H1 (cell line): Measurements from ENCODE around the gene GAPDHS.

Source experiments
- CHD1 ChIP-seq: IDR thresholded peaks from 2 replicates; pipeline ENCODE4 v1.6.1; 2012; ENCODE audit warnings: low read depth, low read length, improper control_type of control experiment
- GABPA ChIP-seq: IDR thresholded peaks from 2 replicates; pipeline ENCODE4 v1.6.1; 2011; ENCODE audit warnings: mild to moderate bottlenecking, low read length, moderate library complexity, borderline replicate concordance; ENCODE audit not compliant: insufficient read depth
- SIX5 ChIP-seq: IDR thresholded peaks from 2 replicates; pipeline ENCODE4 v1.6.1; 2011; ENCODE audit warnings: mild to moderate bottlenecking, low read depth, low read length
- SRF ChIP-seq: IDR thresholded peaks from 2 replicates; pipeline ENCODE4 v1.6.1; 2011; ENCODE audit warnings: mild to moderate bottlenecking, low read depth, low read length, moderate library complexity
- TEAD4 ChIP-seq: IDR thresholded peaks from 2 replicates; pipeline ENCODE4 v1.6.1; 2012; ENCODE audit warnings: low read depth, low read length, inconsistent platforms, mixed read lengths
- TF ChIP-seq, protein P1 (sequence below): IDR thresholded peaks from 2 replicates; pipeline ENCODE4 v1.6.1; 2011; ENCODE audit warnings: low read depth, mild to moderate bottlenecking, low read length; ENCODE audit not compliant: insufficient read depth
- TF ChIP-seq, protein P2 (sequence below), 3 experiments: IDR thresholded peaks; 1 replicate in 2 of 3; 2 replicates in 1 of 3; pipeline versions ENCODE4 v1.5.1 to v1.6.1; 2011; ENCODE audit warnings: low read length in 3 of 3, mild to moderate bottlenecking in 3 of 3, inconsistent platforms in 2 of 3, low read depth in 1 of 3, moderate library complexity in 1 of 3; ENCODE audit not compliant: insufficient read depth in 1 of 3; ENCODE audit errors: control extremely low read depth in 1 of 3

DNA sequence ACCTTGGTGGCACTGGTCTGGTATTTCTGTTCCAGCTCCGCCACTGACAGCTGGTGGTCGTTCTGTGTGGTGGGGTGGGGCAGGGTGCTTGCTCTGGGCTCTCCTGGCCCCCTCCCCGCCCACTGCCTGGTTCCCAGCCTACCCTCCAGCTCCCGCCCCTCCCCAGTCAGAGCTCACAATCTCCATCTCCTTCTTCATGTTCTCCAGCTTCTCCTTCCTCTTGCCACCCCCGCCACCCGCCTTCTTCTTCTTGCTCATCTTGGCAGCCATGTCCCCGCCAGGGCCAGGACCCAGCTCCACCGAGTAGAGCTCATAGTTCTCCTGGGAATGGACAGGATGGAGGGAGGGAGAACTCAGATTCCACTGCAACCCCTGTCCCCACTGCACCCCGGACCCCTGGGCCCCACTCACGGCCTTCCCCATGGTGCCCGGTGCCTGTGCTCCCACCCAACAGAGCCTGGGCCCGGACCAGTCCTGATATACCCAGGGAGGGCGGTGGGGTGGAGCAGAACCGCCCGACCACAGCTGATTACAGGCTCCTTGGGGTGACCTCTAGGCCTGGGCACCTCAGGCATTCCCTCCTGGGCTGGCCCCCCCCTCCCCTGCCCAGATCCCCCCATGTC is 30.1 kb downstream of the GAPDHS start, which contains the start of gene ATP4A:
- TF ChIP-seq, protein P1, sequence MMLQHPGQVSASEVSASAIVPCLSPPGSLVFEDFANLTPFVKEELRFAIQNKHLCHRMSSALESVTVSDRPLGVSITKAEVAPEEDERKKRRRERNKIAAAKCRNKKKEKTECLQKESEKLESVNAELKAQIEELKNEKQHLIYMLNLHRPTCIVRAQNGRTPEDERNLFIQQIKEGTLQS = no peak
- TF ChIP-seq SIX5 (no peak), GABPA (no peak), TEAD4 (no peak), CHD1 (no peak), SRF (no peak)
- TF ChIP-seq, protein P2, sequence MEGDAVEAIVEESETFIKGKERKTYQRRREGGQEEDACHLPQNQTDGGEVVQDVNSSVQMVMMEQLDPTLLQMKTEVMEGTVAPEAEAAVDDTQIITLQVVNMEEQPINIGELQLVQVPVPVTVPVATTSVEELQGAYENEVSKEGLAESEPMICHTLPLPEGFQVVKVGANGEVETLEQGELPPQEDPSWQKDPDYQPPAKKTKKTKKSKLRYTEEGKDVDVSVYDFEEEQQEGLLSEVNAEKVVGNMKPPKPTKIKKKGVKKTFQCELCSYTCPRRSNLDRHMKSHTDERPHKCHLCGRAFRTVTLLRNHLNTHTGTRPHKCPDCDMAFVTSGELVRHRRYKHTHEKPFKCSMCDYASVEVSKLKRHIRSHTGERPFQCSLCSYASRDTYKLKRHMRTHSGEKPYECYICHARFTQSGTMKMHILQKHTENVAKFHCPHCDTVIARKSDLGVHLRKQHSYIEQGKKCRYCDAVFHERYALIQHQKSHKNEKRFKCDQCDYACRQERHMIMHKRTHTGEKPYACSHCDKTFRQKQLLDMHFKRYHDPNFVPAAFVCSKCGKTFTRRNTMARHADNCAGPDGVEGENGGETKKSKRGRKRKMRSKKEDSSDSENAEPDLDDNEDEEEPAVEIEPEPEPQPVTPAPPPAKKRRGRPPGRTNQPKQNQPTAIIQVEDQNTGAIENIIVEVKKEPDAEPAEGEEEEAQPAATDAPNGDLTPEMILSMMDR (IDR thresholded peaks at IDR 0.05; ENCODE audit: control extremely low read depth in 1 of 3, insufficient read depth in 1 of 3, low read depth in 1 of 3, low read length in 3 of 3) = no peak
